Measurements from ENCODE around the gene HIKESHI.

DNA sequence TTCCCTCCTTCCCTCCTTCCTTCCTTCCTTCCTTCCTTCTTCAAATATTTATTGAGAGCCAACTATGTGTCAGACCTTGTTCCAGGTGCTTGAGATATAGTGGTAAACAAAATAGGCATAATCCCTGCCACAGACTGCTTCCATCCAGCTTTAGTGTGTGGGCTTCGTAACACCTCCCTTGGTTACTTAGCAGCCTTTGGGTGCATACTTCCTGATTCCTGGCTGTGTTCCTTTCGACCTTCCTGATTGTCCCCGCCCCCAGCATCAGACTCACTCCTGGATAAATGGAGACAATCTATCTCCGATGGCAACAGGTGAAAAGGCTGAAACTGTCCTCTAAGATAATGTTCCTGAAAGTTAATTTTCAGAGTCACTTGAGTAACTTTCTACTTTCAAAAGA is 86.2 kb downstream of the HIKESHI start:
- TF ChIP-seq, protein P1, sequence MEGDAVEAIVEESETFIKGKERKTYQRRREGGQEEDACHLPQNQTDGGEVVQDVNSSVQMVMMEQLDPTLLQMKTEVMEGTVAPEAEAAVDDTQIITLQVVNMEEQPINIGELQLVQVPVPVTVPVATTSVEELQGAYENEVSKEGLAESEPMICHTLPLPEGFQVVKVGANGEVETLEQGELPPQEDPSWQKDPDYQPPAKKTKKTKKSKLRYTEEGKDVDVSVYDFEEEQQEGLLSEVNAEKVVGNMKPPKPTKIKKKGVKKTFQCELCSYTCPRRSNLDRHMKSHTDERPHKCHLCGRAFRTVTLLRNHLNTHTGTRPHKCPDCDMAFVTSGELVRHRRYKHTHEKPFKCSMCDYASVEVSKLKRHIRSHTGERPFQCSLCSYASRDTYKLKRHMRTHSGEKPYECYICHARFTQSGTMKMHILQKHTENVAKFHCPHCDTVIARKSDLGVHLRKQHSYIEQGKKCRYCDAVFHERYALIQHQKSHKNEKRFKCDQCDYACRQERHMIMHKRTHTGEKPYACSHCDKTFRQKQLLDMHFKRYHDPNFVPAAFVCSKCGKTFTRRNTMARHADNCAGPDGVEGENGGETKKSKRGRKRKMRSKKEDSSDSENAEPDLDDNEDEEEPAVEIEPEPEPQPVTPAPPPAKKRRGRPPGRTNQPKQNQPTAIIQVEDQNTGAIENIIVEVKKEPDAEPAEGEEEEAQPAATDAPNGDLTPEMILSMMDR (IDR thresholded peaks at IDR 0.05): no peak
- TF ChIP-seq POLR2A (IDR thresholded peaks at IDR 0.05): no peak

Data from prostate gland (tissue), 2 donors.